Panc1 (cell line): Measurements from ENCODE around the gene FILIP1. TPM values are rescaled to one million over a fixed set of nuclear protein-coding genes. Genes with fewer than 3 reads are reported as not detected.
A peak's percentile ranks its signal among the peaks of the same experiment; 100 is the strongest.

ENCODE experiments used
- ATAC-seq: fragments of 200-7000 bp; cut with Tn5 transposase; 2 replicates; pipeline ENCODE4 v1.9.1; 2020; ENCODE audit warnings: mild to moderate bottlenecking, moderate library complexity
- BruUV-seq: library from RNA; stranded (reverse); fragments of 400-500 nt; replicated peaks from 2 replicates; lab custom pipeline; 2021; lab: Mats Ljungman, UMichigan
- CTCF ChIA-PET: fragments of 300-600 bp; sonication (Branson Sonifier 250); formaldehyde crosslinking; loops from one replicate; lab custom pipeline; 2022; ENCODE audit warnings: antibody characterized with exemption; lab: Charles Lee
- POLR2A ChIA-PET: fragments of 300-600 bp; sonication (Branson Sonifier 250); formaldehyde crosslinking; loops from one replicate; lab custom pipeline; 2022; ENCODE audit warnings: antibody characterized with exemption; lab: Charles Lee
- DNase-seq: peaks from one replicate; pipeline ENCODE4 v3.0.0-alpha.2; 2010; ENCODE audit warnings: low read depth, low spot score
- H3K27ac ChIP-seq: 2 replicates; pipeline ENCODE4 v1.5.1; 2011; ENCODE audit warnings: mild to moderate bottlenecking, low read length, inconsistent platforms
- H3K27me3 ChIP-seq: fragments of 200-500 bp; sonication (Bioruptor generic); 2 replicates; pipeline ENCODE4 v1.6.0; 2014; ENCODE audit warnings: low read length, inconsistent platforms; ENCODE audit not compliant: control insufficient read depth, insufficient read depth
- H3K36me3 ChIP-seq: fragments of 200-500 bp; sonication (Bioruptor generic); 2 replicates; pipeline ENCODE4 v1.5.1; 2014; ENCODE audit warnings: inconsistent platforms, mild to moderate bottlenecking, low read length, moderate library complexity; ENCODE audit not compliant: control insufficient read depth, insufficient read depth
- H3K4me1 ChIP-seq: 2 replicates; pipeline ENCODE4 v1.5.1; 2011; ENCODE audit warnings: inconsistent platforms, mild to moderate bottlenecking, low read length, moderate library complexity; ENCODE audit not compliant: control insufficient read depth, insufficient read depth
- H3K4me3 ChIP-seq, 2 experiments: 2 replicates each; pipeline ENCODE4 v1.5.1; 2011 to 2012; ENCODE audit warnings: low read depth in 2 of 2, low read length in 2 of 2, mild to moderate bottlenecking in 2 of 2, inconsistent platforms in 1 of 2, moderate library complexity in 1 of 2
- H3K9me3 ChIP-seq: fragments of 200-500 bp; sonication (Bioruptor generic); 2 replicates; pipeline ENCODE4 v1.5.1; 2014; ENCODE audit warnings: low read depth, mild to moderate bottlenecking, inconsistent platforms, low read length, moderate library complexity; ENCODE audit not compliant: control insufficient read depth, insufficient read depth
- CTCF ChIP-seq: fragments of 450-650 bp; IDR thresholded peaks from 2 replicates; pipeline ENCODE4 v1.5.1; 2017; ENCODE audit warnings: mild to moderate bottlenecking
- POLR2AphosphoS5 ChIP-seq: IDR thresholded peaks from 2 replicates; pipeline ENCODE4 v1.6.1; 2012; ENCODE audit warnings: mild to moderate bottlenecking, low read depth, low read length, moderate library complexity
- REST ChIP-seq, 2 experiments: IDR thresholded peaks; 2 replicates each; pipeline ENCODE4 v1.6.1; 2011 to 2012; ENCODE audit warnings: low read depth in 2 of 2, control low read depth in 1 of 2, low read length in 1 of 2, mild to moderate bottlenecking in 1 of 2, moderate library complexity in 1 of 2; ENCODE audit not compliant: insufficient read depth in 1 of 2
- SIN3A ChIP-seq: IDR thresholded peaks from 2 replicates; pipeline ENCODE4 v1.6.1; 2012; ENCODE audit warnings: low read depth, mild to moderate bottlenecking, low read length, moderate library complexity, borderline replicate concordance; ENCODE audit not compliant: insufficient read depth
- TCF7L2 ChIP-seq: IDR thresholded peaks from 2 replicates; pipeline ENCODE4 v1.6.1; 2011; ENCODE audit warnings: mild to moderate bottlenecking, low read depth, low read length, inconsistent platforms
- in situ Hi-C: cut with HindIII; loops from 2 replicates; pipeline ENCODE4 v1.10.0; 2016; ENCODE audit warnings: low sequenced_read_pairs, low pct_unique_long_range_greater_than_20kb
- intact Hi-C: fragments of 100-400 bp; cut with micrococcal nuclease; formaldehyde crosslinking; loops from one replicate; pipeline ENCODE4 v1.10.0; 2022; ENCODE audit not compliant: unreplicated experiment
- total RNA-seq: library from RNA; stranded (reverse); gene quantifications from one replicate; pipeline ENCODE4 v1.2.1, GENCODE V29; 2021; ENCODE audit not compliant: unreplicated experiment

The FILIP1 gene
- total RNA-seq, 1 experiment from 2014 or later: 0.26 TPM

GRCh38 chr6:75267461-75267860, 226.1 kb downstream of the FILIP1 start:
- TF ChIP-seq REST (IDR thresholded peaks at IDR 0.05; ENCODE audit: insufficient read depth in 1 of 2, low read depth in 2 of 2, low read length in 1 of 2) (no peak), POLR2AphosphoS5 (no peak), CTCF (no peak), SIN3A (no peak), TCF7L2 (no peak)
- BruUV-seq: no TSS peak
- Histone ChIP-seq H3K27me3 (no peaks in the 10 kb centered on the region), H3K36me3 (no peaks in the 10 kb centered on the region; the same call in 1 of the 2 replicates), H3K27ac (peak overlapping the region; percentile 21; the same call in 1 of the 2 replicates), H3K9me3 (no peaks in the 10 kb centered on the region), H3K4me1 (peaks cover 13% of the 10 kb centered on the region; the same call in 1 of the 2 replicates), H3K4me3 (no peak overlapping the region)
- in situ Hi-C loops (no loop called here), intact Hi-C loops (no loop called here)
- DNase-seq (no peak), ATAC-seq (no peak)
- CTCF ChIA-PET: interaction anchor here (1.0 to 1.7 kb wide), 3 partner anchors 12 to 279 kb away, joined by 3 to 7 read pairs (median 4); no protein-coding TSS in a partner anchor
- POLR2A ChIA-PET: no interaction called here

GRCh38 chr6:75266716-75267291, 226.8 kb downstream of the FILIP1 start:
- H3K27ac ChIP-seq: no peak overlapping the region
- peaks cover 13% of the 10 kb centered on the region; the same call in 1 of the 2 replicates for H3K4me1 ChIP-seq
- ChIA-PET CTCF (interaction anchor here (1.0 to 1.7 kb wide), 2 partner anchors 12 to 280 kb away, joined by 4 to 7 read pairs; no protein-coding TSS in a partner anchor), POLR2A (no interaction called here)
- ATAC-seq: peak; percentile 70; the same call in 1 of the 2 replicates
- H3K36me3 ChIP-seq: no peaks in the 10 kb centered on the region; the same call in 1 of the 2 replicates
- TF ChIP-seq REST (IDR thresholded peaks at IDR 0.05; ENCODE audit: insufficient read depth in 1 of 2, low read depth in 2 of 2, low read length in 1 of 2) (no peak), SIN3A (no peak), CTCF (peak; percentile 78; the same call in 1 of the 2 replicates)
- no peak overlapping the region for H3K4me3 ChIP-seq
- intact Hi-C loops (no loop called here), in situ Hi-C loops (no loop called here)
- no TSS peak for BruUV-seq
- H3K27me3 ChIP-seq: no peaks in the 10 kb centered on the region
- no peak for DNase-seq
- no peaks in the 10 kb centered on the region for H3K9me3 ChIP-seq
